Measurements from ENCODE around the gene TBR1.

TBR1 gene

GRCh38 chr2:161415987-161416707 is at the start of gene TBR1:
TBR1 (plus strand) TSS chr2:161416297; CDS start chr2:161416411, 114 bp downstream.
- DNase-seq, result no peak

DNA sequence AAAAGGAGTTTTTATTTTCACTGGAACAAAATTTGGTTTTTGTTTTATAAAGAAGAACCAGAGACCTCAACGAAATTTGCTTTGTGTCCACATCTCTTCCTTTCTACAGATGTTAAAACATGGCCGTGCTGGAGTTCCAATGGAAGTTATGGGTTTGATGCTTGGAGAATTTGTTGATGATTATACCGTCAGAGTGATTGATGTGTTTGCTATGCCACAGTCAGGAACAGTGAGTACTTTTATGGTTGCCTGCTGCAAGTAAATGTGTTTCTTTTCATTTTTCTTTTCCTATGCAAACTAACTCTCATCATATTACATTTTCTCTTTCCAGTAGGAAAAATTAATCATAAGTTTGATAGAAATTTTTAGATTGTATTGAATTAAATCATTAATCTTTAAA is 48.4 kb upstream of the TBR1 start:
- DNase-seq, result no peak

- no peak for DNase-seq
Observed at GRCh38 chr2:161369311-161369710, 46.8 kb upstream of the TBR1 start.

GRCh38 chr2:161370981-161371380 is 45.1 kb upstream of the TBR1 start:
- no peak for DNase-seq

GRCh38 chr2:161371869-161372268 is 44.2 kb upstream of the TBR1 start:
- no peak for DNase-seq

- DNase-seq, result no peak
Observed at GRCh38 chr2:161373942-161374341, 42.2 kb upstream of the TBR1 start.

DNA sequence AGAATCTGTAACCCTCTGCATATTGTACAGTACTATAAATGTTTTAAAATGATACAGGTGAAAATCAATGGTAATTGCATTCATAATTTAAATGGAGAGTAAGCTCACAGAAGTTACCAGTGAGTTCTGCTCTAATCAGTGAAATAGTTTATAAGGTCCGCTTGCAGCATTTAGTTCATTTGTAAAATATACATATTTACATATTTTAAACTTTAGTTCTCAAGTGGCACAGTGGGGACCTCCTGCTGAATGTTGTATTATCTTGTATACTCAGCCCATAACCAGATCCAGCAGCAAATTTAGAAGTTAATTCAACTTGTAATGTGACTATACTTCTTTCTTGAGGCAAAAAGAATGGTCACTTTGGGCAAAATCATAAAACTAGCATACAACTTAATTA is 41.7 kb upstream of the TBR1 start:
- no peak for DNase-seq

DNA sequence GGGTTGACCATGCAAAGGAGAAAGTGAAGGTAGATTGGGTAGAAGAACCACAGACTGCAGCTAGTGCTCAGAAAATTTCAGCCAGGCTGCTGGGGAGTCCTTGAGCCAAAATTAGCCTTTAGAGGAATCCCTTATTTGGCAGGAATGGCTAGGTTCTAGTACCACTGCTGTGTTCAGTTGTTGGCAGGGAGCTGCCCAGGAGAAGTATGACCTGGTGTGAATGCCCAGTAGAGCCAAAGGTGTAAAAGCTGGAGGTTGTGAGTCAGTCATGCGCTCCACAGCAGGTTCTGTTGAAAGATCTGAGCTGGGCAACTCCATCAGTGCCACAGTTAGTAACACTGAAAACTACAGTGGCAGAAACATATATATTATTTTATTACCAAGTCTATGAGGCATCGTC is 36.4 kb upstream of the TBR1 start:
- DNase-seq, result no peak

GRCh38 chr2:161381546-161381945 is 34.6 kb upstream of the TBR1 start:
- DNase-seq, result no peak

GRCh38 chr2:161382747-161383146 is 33.4 kb upstream of the TBR1 start:
- no peak for DNase-seq

GRCh38 chr2:161384864-161385263 is 31.2 kb upstream of the TBR1 start:
- DNase-seq, result no peak

- DNase-seq, result no peak
Observed at GRCh38 chr2:161386228-161386824, 29.8 kb upstream of the TBR1 start.

GRCh38 chr2:161388146-161388779 is 27.8 kb upstream of the TBR1 start:
- DNase-seq, result no peak

GRCh38 chr2:161391737-161392506 is 24.2 kb upstream of the TBR1 start:
- no peak for DNase-seq

DNA sequence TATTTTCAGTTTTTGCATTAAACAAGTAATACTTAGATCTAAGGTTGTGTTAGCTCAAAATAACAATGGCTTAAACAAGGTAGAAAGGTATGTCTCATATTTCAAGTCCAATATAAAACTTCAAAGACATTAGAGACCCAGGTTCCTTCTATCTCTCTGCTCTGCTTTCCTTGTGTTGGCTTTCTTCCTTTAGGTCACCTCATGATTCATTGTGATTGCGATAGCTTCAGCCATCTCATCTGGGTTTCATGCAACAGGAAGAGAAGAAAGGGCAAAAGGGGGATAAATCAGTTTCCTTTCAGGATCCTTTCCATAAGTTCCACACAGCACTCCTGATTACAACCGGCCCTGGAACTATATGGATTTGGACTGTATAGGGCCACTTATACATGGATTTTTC is 16.0 kb upstream of the TBR1 start:
- DNase-seq, result no peak

DNA sequence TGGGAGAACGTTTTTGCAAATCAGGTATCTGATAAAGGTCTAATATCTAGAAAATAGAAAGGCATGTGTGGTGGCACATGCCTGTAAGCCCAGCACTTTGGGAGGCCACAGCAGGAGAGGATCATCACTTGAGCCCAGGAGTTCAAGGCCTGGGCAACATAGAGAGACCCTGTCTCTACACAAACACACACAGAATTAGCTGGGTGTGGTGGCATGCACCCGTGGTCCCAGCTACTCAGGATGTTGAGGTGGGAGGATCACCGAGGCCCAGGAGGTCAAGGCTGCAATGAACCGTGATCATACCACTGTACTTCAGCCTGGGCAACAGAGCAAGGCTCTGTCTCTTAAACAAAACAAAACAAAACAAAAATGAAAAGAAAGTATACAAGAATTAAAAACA is 13.8 kb upstream of the TBR1 start:
- DNase-seq, result no peak

- DNase-seq, result no peak
Observed at GRCh38 chr2:161406316-161406715, 9.8 kb upstream of the TBR1 start.

DNA sequence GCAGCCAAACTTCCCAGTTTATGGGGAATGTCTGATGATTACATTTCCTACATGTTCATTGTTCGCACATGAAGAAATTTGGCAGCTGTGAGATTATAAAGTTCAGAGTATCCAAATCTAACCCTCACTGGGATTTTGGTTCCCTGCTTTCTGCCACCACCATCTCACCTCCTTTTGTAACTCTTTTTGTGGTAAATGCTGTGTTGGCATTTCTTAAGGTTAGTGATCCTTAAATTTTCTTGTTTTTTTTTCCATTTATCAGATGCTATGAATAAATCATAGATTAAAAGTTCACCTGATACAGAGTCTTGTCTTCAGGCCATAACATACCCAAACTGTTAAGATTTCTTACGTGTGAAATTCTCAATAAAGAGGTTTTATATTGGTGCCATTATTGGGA is 8.5 kb upstream of the TBR1 start:
- DNase-seq, result no peak

GRCh38 chr2:161409308-161409907 is 6.7 kb upstream of the TBR1 start:
- DNase-seq, result no peak

DNA sequence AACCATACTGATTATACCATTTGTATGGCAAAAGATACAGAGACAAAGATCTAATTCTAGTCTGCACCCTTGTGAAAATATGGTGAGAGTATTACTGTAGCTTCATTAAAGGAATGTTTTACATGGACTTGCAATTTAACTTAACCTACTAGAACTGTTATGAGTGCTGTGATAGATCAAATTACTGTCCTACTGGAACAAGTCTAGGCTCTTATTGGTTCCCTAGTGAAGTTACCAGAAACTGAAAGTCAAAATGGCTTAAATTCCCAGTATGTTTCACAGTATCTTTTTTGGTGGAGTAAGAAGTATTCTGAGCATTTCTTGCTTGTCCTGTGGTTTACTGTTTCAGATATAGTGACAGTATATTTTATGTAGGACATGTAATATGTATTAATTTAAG is 3.8 kb upstream of the TBR1 start:
- DNase-seq, result no peak

GRCh38 chr2:161414042-161415033 is 1.8 kb upstream of the TBR1 start:
- no peak for DNase-seq

Measured in stimulated activated CD8-positive, alpha-beta memory T cell treated with anti-CD3 and anti-CD28 coated beads, Interleukin-4, amount 100 ng/mL, for 48 hours (primary cell).